GM18505 (cell line): ENCODE data around the gene CCDC85C.

Source experiments
- ATAC-seq: cut with Tn5 transposase; IDR thresholded peaks from one replicate; pipeline ENCODE4 v1.9.1; 2021; ENCODE audit not compliant: unreplicated experiment
- POLR2A ChIP-seq: IDR thresholded peaks from 4 replicates; pipeline ENCODE4 v1.6.1; 2011; ENCODE audit warnings: borderline replicate concordance; ENCODE audit not compliant: insufficient read depth, insufficient read length; ENCODE audit errors: extremely low read depth

Gene CCDC85C

GRCh38 chr14:99551034-99551922, 52.7 kb downstream of the CCDC85C start:
- ATAC-seq, result no peak
- no peak for TF ChIP-seq POLR2A

- no peak for TF ChIP-seq POLR2A
- no peak for ATAC-seq
Observed at GRCh38 chr14:99550387-99550992, 53.5 kb downstream of the CCDC85C start.

GRCh38 chr14:99549684-99550083, 54.3 kb downstream of the CCDC85C start:
- no peak for TF ChIP-seq POLR2A
- ATAC-seq, result no peak

GRCh38 chr14:99548871-99549515, 55.0 kb downstream of the CCDC85C start:
- TF ChIP-seq POLR2A, result no peak
- ATAC-seq, result no peak

DNA sequence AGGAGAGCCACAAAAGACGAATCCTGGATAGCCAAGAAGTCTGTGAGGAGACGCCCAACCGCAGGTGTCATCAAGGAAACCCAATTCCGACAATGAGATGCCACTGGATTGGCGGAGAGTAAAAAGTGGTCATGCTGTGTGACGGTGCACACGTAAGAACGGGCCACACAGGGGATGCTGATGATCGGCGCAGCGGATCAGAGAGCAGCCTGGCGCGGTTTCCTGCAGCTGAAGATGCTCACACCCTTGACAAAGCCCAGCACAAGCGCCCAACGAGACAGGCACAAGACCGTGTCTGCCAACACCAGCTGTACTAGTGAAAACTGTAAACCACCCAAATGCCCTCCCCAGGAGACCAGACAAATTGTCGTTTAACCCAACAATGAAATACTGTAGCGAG, 55.8 kb downstream of the CCDC85C start:
- no peak for TF ChIP-seq POLR2A

GRCh38 chr14:99546234-99546879, 57.6 kb downstream of the CCDC85C start:
- TF ChIP-seq POLR2A, result no peak
- no peak for ATAC-seq

More for the DNA sequence above, 55.8 kb downstream of the CCDC85C start:
- no peak for ATAC-seq

- no peak for TF ChIP-seq POLR2A
- ATAC-seq, result no peak
Observed at GRCh38 chr14:99545586-99545985, 58.4 kb downstream of the CCDC85C start.

DNA sequence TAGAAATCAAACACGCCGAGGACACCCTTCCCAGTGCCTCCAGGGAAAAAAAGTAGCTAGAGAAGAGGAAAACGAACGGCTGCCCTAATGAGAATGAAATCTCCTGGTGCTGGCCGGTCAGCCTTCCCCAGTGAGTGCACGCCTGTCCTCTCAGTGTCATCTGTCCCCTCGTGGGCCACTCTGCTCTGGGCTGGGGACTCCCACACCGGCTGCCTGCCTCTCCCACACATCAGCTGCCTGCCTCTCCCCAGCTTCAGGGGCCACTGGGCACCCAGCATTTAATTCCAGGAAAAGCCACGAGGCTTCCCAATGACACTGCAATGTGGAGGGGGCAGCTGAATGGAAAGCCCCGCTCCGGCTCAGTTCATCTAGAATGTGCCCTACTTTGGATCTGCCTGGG, 59.0 kb downstream of the CCDC85C start:
- ATAC-seq, result no peak
- TF ChIP-seq POLR2A, result no peak

DNA sequence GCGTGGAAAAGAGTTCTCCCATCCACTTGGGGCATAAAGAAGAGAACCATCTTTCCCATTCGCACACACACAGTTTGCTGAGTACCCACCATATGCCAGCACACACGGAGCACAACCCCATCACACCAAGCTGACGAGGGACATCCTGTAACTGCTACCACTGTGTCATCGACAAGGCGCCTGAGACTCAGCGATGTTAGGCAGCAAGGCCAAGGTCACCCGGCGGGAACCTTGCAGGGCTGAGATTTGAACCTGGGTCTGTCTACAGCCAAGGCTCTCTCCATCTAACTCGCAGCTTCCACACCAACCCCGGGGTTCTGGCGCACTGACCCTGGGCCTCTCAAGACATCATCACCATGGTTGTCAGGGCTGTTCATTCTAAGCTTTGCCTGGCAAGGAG, 60.0 kb downstream of the CCDC85C start:
- TF ChIP-seq POLR2A, result no peak

DNA sequence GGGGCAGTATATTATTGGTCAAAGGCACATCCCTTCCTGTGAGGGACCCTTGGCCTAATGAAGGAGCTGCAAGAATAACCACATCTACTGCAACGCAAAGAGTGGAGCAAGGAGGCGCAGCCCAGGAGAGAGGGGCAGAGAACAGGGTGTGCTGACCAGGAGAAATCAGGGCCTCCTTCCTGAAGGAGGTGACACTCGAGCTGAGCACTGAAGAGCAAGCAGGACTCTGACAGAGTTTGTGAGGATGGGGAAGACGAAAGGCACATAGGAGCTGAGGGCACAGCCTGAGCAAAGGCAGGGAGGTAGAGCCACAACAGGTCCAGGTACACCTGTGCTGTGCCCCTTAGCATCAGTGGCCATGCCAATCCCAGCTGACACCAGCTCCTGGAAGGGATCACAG, 60.6 kb downstream of the CCDC85C start:
- no peak for ATAC-seq
- TF ChIP-seq POLR2A, result no peak

More for the DNA sequence above, 60.0 kb downstream of the CCDC85C start:
- no peak for ATAC-seq

DNA sequence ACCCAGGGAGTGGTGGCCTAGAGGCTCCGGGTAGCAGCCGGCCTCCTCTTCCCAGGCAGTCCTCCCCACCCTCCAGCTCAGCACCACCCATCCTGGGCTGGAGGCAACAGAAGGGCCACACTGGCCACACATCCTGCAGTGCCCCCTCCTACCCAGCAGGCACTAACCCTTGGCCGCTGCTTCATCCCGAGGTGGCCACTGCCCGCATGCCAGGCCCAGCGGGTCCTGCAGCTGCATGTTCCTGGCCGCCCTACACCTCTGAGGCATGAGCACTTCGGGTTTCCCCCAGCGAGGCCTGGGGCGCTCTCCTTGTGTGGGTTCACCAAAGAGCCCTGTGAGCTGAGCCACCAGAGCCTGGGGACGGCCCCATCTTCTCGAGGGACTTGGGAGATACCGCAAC, 61.4 kb downstream of the CCDC85C start:
- no peak for ATAC-seq
- TF ChIP-seq POLR2A, result no peak

- no peak for ATAC-seq
Observed at GRCh38 chr14:99541677-99542470, 62.1 kb downstream of the CCDC85C start.

DNA sequence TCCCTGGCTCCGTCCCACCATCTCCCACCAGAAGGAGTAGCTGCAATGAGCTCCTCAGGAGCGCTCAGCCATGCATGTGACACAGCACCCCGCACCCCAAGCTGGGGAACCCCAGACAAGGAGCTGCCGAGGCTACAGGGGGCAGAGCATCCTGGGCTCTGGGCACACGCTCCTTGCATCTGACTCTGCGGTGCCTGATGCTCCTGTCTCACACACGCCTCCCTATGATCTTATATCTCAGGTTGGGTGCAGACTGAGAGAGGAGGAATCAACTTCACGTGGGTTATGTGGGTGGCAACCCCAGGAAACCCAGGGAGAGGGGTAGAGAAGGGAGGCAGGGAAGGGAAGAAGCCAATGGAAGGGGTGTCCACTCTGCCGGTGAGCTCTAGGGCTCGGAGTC, 62.8 kb downstream of the CCDC85C start:
- TF ChIP-seq POLR2A, result no peak
- ATAC-seq, result no peak

More at GRCh38 chr14:99541677-99542470, 62.1 kb downstream of the CCDC85C start:
- TF ChIP-seq POLR2A, result no peak
